ENCODE data around the gene RAPGEF3.

The RAPGEF3 gene

DNA sequence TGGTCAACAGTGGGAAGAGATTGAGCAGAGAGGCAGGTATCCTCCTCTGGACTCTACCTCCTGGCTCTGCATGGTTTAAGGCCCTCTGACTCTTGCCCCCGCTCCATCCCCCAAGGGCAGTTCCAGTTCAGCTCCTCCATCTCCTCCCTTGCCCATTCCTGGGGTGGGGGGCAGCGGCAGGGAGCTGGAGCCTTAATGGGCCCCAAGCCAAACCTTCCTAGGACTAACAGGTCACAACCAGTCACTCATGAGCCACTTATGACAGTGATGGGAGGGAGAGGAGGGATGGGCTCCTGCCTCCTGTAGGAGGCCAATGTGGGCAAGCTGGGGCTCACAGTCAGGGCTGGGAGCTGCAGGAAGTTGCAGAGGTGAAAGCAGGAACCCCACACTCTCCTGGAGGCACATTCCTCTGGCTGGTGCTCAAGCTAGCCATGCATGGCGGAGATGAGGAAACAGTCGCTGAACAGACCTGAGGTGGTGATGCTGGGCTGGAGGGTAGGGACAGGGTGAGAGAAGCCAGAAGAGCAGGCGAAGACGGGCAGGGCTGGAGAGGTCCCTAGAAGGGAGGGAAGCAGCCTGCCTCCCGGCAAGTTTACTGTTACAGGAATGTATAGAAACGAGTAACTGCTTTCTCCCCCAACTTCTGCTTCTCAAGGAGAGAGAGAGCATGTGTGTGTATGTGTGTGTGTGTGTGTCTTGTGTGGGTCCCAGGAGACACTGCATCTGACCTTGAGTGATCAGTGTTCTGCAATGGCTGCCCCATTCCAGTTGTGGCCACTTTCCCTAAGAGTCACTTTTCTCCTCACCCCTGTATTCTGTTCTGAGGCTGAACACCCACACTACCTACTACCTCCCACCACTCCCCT, 5.0 kb upstream of the RAPGEF3 start:
- FAIRE-seq, result no peak
- no peak for DNase-seq (ENCODE audit: insufficient read length, low spot score)
- TF ChIP-seq POU2F2 (IDR thresholded peaks at IDR 0.05; ENCODE audit: low read depth, low read length) (no peak), POLR2A (IDR thresholded peaks at IDR 0.05; ENCODE audit: low read depth, low read length) (no peak), PAX5 (IDR thresholded peaks at IDR 0.05; ENCODE audit: insufficient read depth, low read length, severe bottlenecking) (no peak), TAF1 (IDR thresholded peaks at IDR 0.05; ENCODE audit: low read depth, low read length) (no peak), POLR2AphosphoS5 (IDR thresholded peaks at IDR 0.05; ENCODE audit: low read depth, low read length) (no peak), SPI1 (IDR thresholded peaks at IDR 0.05; ENCODE audit: low read depth, low read length) (no peak)

DNA sequence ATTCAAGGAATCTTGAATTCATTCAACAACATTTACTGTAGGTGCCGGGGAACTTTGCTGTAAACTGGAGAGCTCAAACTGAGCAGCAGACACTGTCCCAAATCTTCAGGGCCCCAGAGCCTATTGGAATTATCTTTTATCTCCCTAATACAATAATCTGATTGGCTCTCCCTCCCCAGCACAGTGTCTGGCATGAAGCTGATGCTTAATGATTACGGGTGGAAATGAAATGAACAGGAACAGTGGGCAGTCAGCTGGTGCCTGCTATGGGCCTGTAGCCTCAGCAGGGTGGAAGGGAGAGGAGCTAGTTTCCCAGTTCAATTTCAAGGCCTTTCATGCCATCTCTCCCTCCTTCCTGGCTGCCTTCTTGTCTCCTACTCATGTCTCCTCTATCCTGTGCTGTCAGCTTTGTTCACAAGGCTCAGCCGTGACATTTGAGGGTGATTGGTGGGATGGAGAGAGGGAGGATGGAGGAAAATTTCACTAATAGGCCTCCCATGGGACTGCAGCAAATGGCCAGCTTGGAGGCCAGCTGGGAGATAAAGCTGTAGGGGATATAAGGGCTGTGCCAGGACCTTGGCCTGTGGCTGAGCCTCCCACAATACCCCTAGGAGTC, 4.3 kb upstream of the RAPGEF3 start:
- FAIRE-seq (no peak), DNase-seq (ENCODE audit: insufficient read length, low spot score) (no peak)
- TF ChIP-seq POLR2A (IDR thresholded peaks at IDR 0.05; ENCODE audit: low read depth, low read length), result no peak
- no peak for TF ChIP-seq SPI1 (IDR thresholded peaks at IDR 0.05; ENCODE audit: low read depth, low read length)
- no peak for TF ChIP-seq PAX5 (IDR thresholded peaks at IDR 0.05; ENCODE audit: insufficient read depth, low read length, severe bottlenecking)
- TF ChIP-seq POU2F2 (IDR thresholded peaks at IDR 0.05; ENCODE audit: low read depth, low read length), result no peak
- no peak for TF ChIP-seq POLR2AphosphoS5 (IDR thresholded peaks at IDR 0.05; ENCODE audit: low read depth, low read length)
- TF ChIP-seq TAF1 (IDR thresholded peaks at IDR 0.05; ENCODE audit: low read depth, low read length), result no peak

DNA sequence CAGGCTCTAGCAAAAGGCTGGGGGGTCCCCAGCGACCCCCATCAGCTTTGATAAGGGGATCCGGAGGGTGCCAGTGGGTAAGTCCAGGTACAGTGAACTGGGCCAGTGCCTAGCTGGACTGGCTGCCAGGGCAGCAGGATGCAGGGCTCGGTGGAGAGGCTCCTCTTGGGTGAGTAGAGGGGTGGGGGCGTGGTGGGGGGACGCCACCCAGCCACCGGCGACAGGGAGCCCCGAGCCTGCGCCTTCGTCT, 171 bp downstream of the RAPGEF3 start:
- FAIRE-seq (no peak), DNase-seq (ENCODE audit: insufficient read length, low spot score) (no peak)
- TF ChIP-seq SPI1 (IDR thresholded peaks at IDR 0.05; ENCODE audit: low read depth, low read length) (no peak), POLR2A (IDR thresholded peaks at IDR 0.05; ENCODE audit: low read depth, low read length) (no peak), TAF1 (IDR thresholded peaks at IDR 0.05; ENCODE audit: low read depth, low read length) (no peak), POLR2AphosphoS5 (IDR thresholded peaks at IDR 0.05; ENCODE audit: low read depth, low read length) (no peak), PAX5 (IDR thresholded peaks at IDR 0.05; ENCODE audit: insufficient read depth, low read length, severe bottlenecking) (no peak), POU2F2 (IDR thresholded peaks at IDR 0.05; ENCODE audit: low read depth, low read length) (no peak)

DNA sequence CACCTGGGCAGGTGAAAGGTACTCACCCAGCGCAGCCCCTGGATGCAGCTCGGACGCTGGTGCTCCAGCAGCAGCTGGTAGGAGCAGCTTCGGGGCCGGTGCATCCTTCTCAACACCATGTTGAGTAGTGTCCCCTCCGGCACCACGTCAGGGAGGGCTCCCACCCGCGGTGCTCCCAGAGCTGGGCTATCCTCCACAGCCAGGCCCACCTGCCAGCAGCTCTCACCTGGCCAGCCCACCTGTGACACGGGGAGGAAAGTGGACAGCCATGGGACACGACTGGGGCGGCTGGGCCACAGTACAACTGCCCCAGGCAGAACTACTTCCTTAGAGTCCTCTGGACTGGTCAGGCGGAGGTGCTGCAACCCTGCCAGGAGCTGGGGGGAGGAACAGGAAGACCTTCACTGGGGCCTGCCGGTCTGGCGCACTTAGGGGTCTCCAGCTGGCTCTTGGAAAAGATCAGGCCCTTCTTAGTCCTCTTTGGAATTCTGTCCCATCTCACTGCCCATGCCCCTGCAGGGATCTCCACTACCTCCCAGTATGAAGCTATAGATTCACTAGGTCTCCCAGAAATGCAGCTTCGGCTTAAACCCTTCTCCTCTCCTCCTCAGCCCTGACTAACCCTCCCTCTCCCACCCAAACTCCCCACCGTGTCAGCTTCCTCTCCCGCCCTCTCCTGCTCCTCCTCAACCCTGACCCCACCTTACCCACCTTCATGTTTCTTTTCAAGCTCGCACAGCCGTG, 668 bp downstream of the RAPGEF3 start:
- FAIRE-seq (no peak), DNase-seq (ENCODE audit: insufficient read length, low spot score) (no peak)
- TF ChIP-seq PAX5 (IDR thresholded peaks at IDR 0.05; ENCODE audit: insufficient read depth, low read length, severe bottlenecking) (no peak), POLR2A (IDR thresholded peaks at IDR 0.05; ENCODE audit: low read depth, low read length) (no peak), TAF1 (IDR thresholded peaks at IDR 0.05; ENCODE audit: low read depth, low read length) (no peak), POLR2AphosphoS5 (IDR thresholded peaks at IDR 0.05; ENCODE audit: low read depth, low read length) (no peak), POU2F2 (IDR thresholded peaks at IDR 0.05; ENCODE audit: low read depth, low read length) (no peak), SPI1 (IDR thresholded peaks at IDR 0.05; ENCODE audit: low read depth, low read length) (no peak)

DNA sequence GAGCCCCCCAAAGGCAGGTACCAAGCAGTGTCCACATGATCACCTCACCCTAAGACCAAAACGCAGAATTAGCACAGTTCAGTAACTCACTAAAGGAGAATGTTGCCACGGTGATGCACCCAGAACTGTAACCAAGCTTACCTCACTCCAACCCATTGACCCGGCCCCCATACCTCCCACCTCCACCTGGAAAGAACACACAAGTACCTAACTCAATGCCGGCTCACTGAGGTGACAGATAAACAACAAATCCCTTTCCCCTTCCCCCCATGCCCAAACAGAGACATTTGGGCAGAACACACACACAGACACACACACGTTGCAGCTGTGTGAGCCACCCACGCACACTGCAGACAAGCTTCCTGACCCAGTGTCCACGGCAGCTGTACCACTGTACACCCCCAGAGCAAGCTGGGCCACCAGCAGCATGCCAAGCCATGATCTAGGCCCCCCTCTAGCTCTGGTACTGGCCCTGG, 1.3 kb downstream of the RAPGEF3 start:
- no peak for DNase-seq (ENCODE audit: insufficient read length, low spot score)
- FAIRE-seq, result no peak
- no peak for TF ChIP-seq TAF1 (IDR thresholded peaks at IDR 0.05; ENCODE audit: low read depth, low read length)
- TF ChIP-seq PAX5 (IDR thresholded peaks at IDR 0.05; ENCODE audit: insufficient read depth, low read length, severe bottlenecking), result no peak
- TF ChIP-seq SPI1 (IDR thresholded peaks at IDR 0.05; ENCODE audit: low read depth, low read length), result no peak
- TF ChIP-seq POU2F2 (IDR thresholded peaks at IDR 0.05; ENCODE audit: low read depth, low read length), result no peak
- no peak for TF ChIP-seq POLR2A (IDR thresholded peaks at IDR 0.05; ENCODE audit: low read depth, low read length)
- TF ChIP-seq POLR2AphosphoS5 (IDR thresholded peaks at IDR 0.05; ENCODE audit: low read depth, low read length), result no peak

DNA sequence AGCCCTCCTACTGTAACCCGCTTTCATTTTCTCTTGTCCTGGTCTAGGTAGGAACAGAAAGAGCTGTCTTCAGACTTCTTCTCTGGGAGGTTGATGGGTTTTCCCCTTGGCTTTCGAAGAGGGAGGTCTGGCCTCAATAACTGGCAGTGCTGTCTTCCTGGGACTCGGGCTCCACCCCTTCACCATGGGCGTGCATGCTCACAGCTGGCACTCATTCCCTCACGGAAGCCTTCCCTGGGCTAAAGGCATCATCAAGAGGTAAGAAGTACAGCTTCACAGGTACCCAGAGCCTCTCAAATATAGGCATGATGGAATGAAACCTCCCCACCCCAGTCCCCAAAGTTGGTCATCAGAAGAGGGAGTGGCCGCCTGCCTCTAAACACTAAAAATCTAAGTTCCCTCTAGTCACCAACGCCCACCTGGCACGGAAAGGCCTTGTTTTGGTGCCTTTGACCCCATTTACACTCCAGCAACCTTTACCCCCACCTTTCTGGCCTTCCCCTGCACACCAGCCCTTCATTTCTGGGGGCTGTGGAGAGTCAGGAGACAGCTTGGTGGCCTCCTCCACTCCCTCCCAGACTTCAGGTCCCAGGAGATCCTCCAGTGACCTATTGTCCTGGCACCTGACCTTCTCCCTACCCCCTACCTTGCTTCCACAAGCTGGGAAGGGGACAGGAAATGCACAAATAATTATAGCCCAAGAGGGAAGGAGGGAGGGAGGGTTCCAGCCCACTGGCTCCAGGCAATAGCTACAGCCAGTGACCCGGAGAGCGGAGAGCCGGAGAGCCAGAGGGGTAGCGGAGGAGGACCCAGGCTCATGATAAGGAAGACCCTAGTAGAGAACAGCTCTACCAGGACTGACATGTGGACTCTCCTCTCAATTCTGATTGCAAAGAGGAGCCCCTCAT, 2.8 kb downstream of the RAPGEF3 start:
- FAIRE-seq (peak; percentile 84), DNase-seq (ENCODE audit: insufficient read length, low spot score) (no peak)
- TF ChIP-seq POLR2A (IDR thresholded peaks at IDR 0.05; ENCODE audit: low read depth, low read length), result no peak
- no peak for TF ChIP-seq SPI1 (IDR thresholded peaks at IDR 0.05; ENCODE audit: low read depth, low read length)
- no peak; the same call in 1 of the 2 replicates for TF ChIP-seq TAF1 (IDR thresholded peaks at IDR 0.05; ENCODE audit: low read depth, low read length)
- no peak for TF ChIP-seq PAX5 (IDR thresholded peaks at IDR 0.05; ENCODE audit: insufficient read depth, low read length, severe bottlenecking)
- no peak for TF ChIP-seq POLR2AphosphoS5 (IDR thresholded peaks at IDR 0.05; ENCODE audit: low read depth, low read length)
- TF ChIP-seq POU2F2 (IDR thresholded peaks at IDR 0.05; ENCODE audit: low read depth, low read length), result no peak

DNA sequence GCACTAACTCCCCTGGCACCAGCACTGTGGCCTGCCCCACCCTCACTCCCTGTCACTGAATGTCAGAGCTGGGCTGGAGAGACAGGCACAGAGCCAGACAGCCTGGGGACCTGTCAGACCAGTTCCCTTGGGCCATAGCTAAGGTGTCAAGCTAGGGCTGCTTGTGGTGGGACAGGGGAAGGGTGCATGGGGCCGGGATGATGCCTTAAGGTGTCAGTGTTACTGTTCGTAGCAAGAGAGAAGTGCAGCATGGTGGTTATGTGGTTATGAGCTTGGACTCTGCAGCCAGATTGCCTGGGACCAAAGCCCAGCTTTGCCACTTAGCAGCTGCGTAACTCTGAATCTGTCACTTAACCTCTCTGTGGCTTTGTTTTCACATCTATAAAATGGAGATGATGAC, 3.8 kb downstream of the RAPGEF3 start:
- DNase-seq (ENCODE audit: insufficient read length, low spot score) (no peak), FAIRE-seq (peak; percentile 88)
- no peak for TF ChIP-seq POU2F2 (IDR thresholded peaks at IDR 0.05; ENCODE audit: low read depth, low read length)
- no peak for TF ChIP-seq SPI1 (IDR thresholded peaks at IDR 0.05; ENCODE audit: low read depth, low read length)
- no peak for TF ChIP-seq PAX5 (IDR thresholded peaks at IDR 0.05; ENCODE audit: insufficient read depth, low read length, severe bottlenecking)
- no peak for TF ChIP-seq POLR2AphosphoS5 (IDR thresholded peaks at IDR 0.05; ENCODE audit: low read depth, low read length)
- TF ChIP-seq POLR2A (IDR thresholded peaks at IDR 0.05; ENCODE audit: low read depth, low read length), result no peak
- TF ChIP-seq TAF1 (IDR thresholded peaks at IDR 0.05; ENCODE audit: low read depth, low read length), result no peak

DNA sequence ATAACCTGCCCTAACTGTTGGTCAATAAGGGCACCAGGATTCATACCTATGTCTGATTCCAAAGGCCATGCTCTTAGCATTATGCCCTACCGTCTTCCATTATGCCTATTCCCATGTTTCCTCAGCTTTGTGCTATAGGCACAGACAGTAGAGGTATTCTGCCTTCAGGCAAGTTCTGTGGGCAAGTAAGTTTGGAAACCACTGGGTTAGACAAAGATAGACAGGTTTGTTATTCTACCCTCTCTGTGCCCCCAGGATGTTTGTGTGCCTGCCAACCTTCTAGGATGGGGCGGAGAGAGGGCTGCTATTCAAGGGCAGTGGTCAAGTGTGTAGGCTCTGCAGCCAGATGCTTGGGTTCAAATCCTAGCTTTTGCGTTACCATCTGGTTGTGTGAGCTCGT, 4.6 kb downstream of the RAPGEF3 start:
- no peak for TF ChIP-seq POU2F2 (IDR thresholded peaks at IDR 0.05; ENCODE audit: low read depth, low read length)
- no peak for TF ChIP-seq POLR2A (IDR thresholded peaks at IDR 0.05; ENCODE audit: low read depth, low read length)
- no peak for TF ChIP-seq SPI1 (IDR thresholded peaks at IDR 0.05; ENCODE audit: low read depth, low read length)
- TF ChIP-seq TAF1 (IDR thresholded peaks at IDR 0.05; ENCODE audit: low read depth, low read length), result no peak
- no peak for TF ChIP-seq PAX5 (IDR thresholded peaks at IDR 0.05; ENCODE audit: insufficient read depth, low read length, severe bottlenecking)
- no peak for TF ChIP-seq POLR2AphosphoS5 (IDR thresholded peaks at IDR 0.05; ENCODE audit: low read depth, low read length)
- FAIRE-seq, result no peak
- no peak for DNase-seq (ENCODE audit: insufficient read length, low spot score)

All from GM12891 (cell line).